ENCODE data around the gene GNB5.
"Not testable (repeated sequence)": the region's sequence is repeated elsewhere in the genome, so short reads cannot be mapped to it uniquely, and the experiment has no call there.

GNB5 gene

DNA sequence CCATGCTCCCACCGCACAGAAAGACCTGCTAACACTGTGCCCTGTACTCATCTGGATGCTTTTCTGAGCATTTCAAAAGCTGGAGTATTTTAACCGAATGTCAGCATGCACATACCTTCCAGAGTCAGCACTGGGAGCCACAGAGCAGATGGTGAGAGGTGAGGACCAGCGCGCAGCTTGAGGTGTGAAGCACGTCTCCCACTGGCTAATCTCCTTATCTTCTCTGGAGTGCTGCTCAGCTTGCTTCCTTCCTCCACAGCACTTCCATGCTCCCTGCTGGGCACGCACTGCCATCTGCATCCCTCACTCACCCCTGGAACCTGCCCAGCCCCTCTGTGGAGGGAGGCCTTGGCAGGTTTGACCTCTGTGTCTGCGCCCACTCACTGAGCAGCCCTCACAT is at the start of gene GNB5:
TSS of gene GNB5 (minus strand) at position 186 of the 400 bp plus-strand sequence. CDS start 6,716 bp downstream, outside the sequence.
- DNase-seq = no peak

DNA sequence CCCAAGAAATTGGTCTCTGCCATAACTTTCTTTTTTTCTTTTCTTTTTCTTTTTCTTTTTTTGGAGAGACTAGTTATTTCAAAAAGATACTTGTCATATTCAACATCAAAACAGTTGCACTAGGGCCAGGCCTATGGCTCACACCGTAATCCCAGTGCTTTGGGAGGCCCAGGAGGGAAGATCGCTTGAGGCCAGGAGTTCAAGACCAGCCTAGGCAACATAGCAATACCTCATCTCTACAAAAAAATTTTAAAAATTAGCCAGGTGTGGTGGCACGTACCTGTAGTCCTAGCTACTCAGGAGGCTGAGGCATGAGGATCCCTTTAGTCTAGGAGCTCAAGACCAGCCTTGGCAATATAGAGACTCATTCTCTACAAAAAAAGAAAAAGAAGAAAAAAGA is 49.0 kb upstream of the GNB5 start:
- DNase-seq = no peak

DNA sequence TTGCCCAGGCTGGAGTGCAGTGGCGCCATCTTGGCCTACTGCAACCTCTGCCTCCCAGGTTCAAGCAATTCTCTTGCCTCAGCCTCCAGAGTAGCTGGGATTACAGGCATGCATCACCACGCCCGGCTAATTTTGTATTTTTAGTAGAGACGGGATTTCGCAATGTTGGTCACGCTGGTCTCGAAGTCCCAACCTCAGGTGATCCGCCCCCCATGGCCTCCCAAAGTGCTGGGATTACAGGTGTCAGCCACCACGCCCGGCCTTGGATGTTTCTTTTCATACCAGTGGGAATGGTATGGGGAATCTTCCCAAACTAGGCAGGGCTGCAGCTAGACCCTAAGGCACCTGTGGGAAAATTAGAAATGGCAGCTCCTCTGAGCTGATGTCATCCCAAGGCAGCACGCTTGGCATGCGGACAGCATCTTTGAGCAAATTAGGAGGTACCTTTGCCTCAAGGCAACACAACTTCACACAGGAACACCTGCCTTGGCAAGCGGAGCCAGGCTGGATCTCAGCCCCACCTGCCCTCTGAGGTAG is 47.9 kb upstream of the GNB5 start:
- not testable (repeated sequence) for DNase-seq

GRCh38 chr15:52238149-52238548 is 47.0 kb upstream of the GNB5 start:
- DNase-seq = no peak

GRCh38 chr15:52236013-52236412 is 44.8 kb upstream of the GNB5 start:
- DNase-seq = no peak

DNA sequence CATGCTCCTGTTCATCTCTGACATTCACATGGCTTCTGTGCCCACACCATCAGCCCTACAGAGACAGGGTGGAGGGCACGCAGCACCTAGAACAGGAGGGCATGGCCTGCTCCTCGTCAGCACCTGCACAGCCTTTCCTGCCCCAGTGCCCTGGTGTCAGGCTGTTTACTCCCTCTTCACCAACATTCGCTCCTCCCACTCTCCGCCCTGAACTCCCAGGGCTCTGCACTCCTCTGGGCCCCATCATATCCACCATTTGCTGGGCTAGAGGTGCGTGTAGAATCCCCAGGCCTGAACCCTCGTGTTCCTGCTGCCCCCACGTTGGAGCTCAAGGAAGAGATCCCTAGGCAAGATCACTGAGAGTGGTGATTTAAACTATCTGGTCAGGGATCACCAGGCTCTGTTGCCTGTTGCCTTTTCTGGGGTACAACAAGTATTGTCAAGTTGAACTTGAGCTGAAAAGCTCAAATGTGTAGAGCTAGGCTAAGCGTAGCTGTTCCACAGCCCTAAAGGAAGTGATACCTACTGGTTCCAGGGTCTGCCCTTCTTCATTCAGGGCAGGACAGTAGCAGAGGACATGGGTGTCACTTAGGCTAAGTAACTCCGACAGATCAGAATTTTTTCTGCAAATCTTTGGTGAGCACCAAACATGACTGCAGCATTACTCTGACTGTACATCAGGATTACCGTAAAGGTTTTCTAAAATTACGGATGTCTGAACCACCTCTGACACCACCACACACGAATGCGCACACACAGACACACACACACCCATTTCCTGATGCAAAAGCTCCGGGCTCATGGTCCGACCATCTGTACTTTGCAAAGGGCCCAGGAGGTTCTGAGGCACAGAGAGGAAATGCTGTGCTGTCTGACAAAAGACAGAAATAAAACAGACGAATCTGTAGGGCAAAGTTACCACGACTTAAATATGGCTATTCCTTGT is 43.7 kb upstream of the GNB5 start:
- DNase-seq = peak; percentile 35 to 37

DNA sequence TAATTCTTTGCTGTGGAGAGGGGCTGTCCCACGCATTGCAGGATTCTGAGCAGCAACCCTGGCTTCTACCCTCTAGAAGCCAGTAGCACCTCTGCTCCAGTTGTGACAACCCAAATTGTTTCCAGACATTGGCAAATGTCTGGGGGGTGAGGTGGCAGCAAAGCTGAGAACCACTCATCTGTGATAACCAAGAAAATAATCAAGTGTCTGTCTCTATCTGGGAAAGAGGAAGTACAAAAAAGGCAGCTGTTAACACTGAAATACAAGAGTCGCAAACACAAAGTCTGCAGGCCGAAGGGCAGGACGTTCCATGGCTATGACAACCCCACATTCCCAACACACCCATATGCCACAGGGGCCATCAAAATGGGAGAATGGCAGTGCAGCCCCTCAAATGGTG is 42.2 kb upstream of the GNB5 start:
- DNase-seq = no peak

DNA sequence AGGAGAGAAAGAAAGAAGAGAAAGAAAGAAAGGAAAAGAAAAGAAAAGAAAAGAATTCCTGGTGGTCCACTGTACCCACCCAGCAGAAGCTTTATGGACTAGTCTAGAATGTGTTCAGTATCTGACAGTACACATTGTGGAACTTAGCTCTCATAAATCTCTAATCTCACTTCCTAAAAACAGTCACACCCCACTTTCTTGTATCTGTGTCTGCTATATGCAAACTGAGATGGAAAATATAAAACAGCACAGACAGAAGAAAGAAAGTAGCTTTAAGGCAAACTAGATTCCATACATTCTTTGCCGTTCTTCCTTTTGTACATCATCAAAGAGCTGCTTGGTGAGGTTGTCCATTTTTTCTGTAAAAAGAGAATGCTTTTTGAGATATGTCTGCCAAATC is 41.1 kb upstream of the GNB5 start:
- no peak for DNase-seq

DNA sequence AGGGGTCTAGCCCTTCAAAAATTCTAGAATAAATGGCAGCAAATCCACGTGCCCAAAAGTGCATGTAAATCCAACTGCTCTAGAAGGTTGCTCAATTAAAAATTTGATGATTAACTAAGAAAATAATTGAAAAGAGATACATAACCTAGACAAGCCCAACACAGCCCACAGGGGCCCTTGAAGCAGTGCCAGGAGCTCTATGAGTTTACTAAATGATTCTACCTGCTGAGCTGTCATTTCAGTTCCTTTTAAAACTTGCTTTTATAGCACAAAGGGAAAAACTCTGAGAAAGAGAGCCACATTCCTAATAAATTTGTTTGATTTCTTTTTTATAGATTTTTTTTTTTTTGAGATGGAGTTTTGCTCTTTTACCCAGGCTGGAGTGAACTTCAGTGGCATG is 38.9 kb upstream of the GNB5 start:
- no peak for DNase-seq

DNA sequence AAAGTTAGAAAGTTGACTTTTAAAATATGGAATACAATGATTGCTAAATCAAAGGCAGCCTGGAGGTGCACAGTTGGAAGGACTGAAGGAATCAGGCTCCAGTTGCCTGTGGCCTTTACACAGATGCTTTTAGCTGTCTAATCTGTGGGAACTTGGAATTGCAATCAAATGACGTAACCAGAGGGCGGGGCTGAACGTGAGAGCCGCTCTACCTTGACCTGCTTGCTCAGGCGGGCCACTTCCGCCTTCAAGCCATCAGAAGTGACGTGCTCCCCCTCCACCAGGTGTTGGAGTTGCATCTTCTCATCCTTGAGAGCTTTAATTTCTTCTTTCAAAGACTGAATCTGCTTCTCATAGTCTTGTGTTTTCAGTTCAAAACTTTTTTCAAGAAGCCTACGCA is 37.7 kb upstream of the GNB5 start:
- DNase-seq = no peak

DNA sequence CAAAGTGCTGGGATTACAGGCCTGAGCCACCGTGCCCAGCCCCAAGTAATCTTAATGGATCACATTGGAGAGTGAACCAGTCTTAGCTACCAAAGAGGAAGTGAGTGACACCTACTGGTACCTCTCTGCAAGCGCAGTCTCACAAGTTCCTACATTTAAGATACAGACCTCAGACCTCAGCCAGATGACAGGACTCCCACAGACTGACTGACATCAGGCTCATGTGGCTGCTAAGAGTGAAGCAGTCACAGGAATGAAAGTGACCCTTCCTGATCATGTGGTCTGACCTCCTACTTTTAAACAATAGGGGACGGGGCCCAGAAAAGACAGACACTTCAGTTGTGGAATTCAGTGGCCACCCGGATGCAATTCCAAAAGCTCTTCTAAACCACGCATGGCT is 36.3 kb upstream of the GNB5 start:
- DNase-seq = peak; percentile 65 to 67

- no peak for DNase-seq
Observed at GRCh38 chr15:52225230-52225629, 34.0 kb upstream of the GNB5 start.

DNA sequence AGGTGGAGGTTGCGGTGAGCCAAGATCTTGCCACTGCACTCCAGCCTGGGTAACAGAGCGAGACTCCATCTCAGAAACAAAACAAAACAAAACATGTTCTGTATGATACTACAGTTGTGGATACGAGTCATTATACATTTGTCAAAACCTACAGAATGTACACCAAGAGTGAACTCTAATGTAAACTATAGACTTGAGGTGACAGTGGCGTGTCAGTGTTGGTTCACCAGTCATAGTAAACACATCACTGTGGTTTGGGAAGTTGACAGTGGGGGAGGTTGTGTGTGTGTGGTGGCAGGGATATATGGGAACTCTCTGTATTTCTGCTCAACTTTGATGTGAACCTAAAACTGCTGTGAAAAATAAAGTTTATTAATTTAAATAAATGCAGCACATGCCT is 33.0 kb upstream of the GNB5 start:
- DNase-seq = no peak

- DNase-seq = no peak
Observed at GRCh38 chr15:52221730-52222129, 30.5 kb upstream of the GNB5 start.

- DNase-seq = no peak
Observed at GRCh38 chr15:52220937-52221660, 29.9 kb upstream of the GNB5 start.

DNA sequence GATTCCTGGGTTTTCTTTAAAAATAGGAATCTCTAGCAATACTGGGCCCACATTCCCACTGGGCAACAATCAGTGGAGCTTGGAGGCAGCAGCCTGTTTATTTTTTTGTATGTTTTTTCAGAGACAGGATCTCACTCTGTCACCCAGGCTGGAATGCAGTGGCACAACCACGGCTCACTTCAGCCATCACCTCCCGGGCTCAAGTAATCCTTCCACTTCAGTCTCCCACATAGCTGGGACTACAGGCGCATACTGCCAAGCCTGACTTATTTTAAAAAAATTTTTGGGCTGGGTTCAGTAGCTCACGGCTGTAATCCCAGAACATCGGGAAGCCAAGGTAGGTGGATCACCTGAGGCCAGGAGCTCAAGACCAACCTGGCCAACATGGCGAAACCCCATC is 29.1 kb upstream of the GNB5 start:
- DNase-seq = no peak

GRCh38 chr15:52218816-52219215 is 27.6 kb upstream of the GNB5 start:
- DNase-seq = no peak

GRCh38 chr15:52218371-52218770 is 27.2 kb upstream of the GNB5 start:
- DNase-seq = no peak

GRCh38 chr15:52217186-52217585 is 26.0 kb upstream of the GNB5 start:
- DNase-seq = peak in 1 of 2 donors; percentile 28

DNA sequence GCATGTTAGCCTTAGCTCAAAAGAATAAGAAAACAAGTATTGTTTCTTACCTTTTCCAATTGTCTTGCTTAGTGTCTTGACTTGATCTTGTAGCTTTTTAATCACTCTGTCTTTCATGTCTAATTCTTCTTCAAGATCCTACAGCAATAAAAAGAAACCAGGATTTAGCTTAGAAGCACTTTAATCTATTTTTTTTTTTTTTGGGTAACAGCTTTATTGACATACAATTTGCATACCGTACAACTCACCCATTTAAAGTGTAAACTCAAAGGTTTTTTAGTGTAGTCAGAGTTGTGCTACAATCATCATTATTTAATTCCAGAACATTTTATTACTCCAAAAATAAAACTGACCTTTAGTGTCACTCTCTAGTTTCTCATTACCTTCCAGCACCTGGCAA is 23.4 kb upstream of the GNB5 start:
- no peak for DNase-seq

- no peak for DNase-seq
Observed at GRCh38 chr15:52213206-52213605, 22.0 kb upstream of the GNB5 start.

DNA sequence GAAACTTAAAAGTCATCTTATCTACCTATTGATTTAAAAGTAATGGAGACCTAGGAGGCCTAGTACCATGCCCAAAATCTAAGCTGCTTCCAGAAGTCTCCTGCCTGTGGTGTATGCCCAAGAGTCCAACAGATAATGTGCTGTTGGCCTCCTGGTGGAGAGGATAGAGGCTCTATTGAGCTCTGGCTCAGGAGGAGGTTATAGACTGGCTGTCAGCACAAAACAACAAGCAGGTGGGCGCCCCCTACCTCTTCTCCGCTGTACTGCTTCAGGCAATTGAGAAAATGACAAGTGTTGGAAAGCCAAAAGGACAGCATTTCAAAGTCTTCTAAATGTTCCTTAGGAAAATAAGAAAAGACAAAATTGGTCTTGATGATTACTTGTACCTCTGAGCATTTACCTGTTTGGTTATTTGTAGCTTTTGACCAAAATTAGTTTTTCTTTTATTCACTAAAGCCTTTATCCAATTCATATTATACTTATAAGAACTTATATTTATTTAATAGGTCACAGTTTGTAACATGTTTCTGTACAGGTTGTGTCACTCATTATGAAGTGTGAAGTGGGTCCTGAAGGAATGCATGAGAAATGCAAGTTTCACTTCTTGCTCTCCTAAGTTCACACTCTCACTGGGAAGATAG is 17.2 kb upstream of the GNB5 start:
- peak; percentile 76 to 82 for DNase-seq

- no peak for DNase-seq
Observed at GRCh38 chr15:52207191-52207590, 16.0 kb upstream of the GNB5 start.
